ENCODE data around the gene PAQR3. TPM values are rescaled to one million over a fixed set of nuclear protein-coding genes. Genes with fewer than 3 reads are reported as not detected.

Gene PAQR3
- total RNA-seq, 3 donors from 2014 or later, result 13.1 to 25.8 (median 18.7) TPM

GRCh38 chr4:78863991-78864390, 75.2 kb downstream of the PAQR3 start:
- intact Hi-C loops (cut with DNase I; ENCODE audit: low total_unique reads), result no loop called here
- Histone ChIP-seq H3K9me3 (no peaks in the 10 kb centered on the region), H3K4me1 (no peaks in the 10 kb centered on the region), H3K4me3 (no peak overlapping the region), H3K27ac (no peak overlapping the region), H3K36me3 (no peaks in the 10 kb centered on the region), H3K27me3 (no peaks in the 10 kb centered on the region)
- TF ChIP-seq CTCF (IDR thresholded peaks at IDR 0.05), result no peak
- no peak for TF ChIP-seq POLR2AphosphoS5 (IDR thresholded peaks at IDR 0.05)
- TF ChIP-seq POLR2A (IDR thresholded peaks at IDR 0.05), result no peak
- no peak for DNase-seq (ENCODE audit: low spot score in 2 of 2)

- Histone ChIP-seq H3K27ac (no peak overlapping the region), H3K4me3 (no peak overlapping the region), H3K4me1 (no peaks in the 10 kb centered on the region), H3K27me3 (no peaks in the 10 kb centered on the region), H3K9me3 (no peaks in the 10 kb centered on the region), H3K36me3 (no peaks in the 10 kb centered on the region)
- intact Hi-C loops (cut with DNase I; ENCODE audit: low total_unique reads), result no loop called here
- TF ChIP-seq POLR2A (IDR thresholded peaks at IDR 0.05) (no peak), POLR2AphosphoS5 (IDR thresholded peaks at IDR 0.05) (no peak), CTCF (IDR thresholded peaks at IDR 0.05) (no peak)
- no peak for DNase-seq (ENCODE audit: low spot score in 2 of 2)
Measured at GRCh38 chr4:78863254-78863869, 75.9 kb downstream of the PAQR3 start.

- Histone ChIP-seq H3K9me3 (no peaks in the 10 kb centered on the region), H3K27me3 (no peaks in the 10 kb centered on the region), H3K36me3 (no peaks in the 10 kb centered on the region), H3K4me3 (no peak overlapping the region), H3K27ac (no peak overlapping the region), H3K4me1 (no peaks in the 10 kb centered on the region)
- no peak for DNase-seq (ENCODE audit: low spot score in 2 of 2)
- TF ChIP-seq POLR2A (IDR thresholded peaks at IDR 0.05), result no peak
- TF ChIP-seq POLR2AphosphoS5 (IDR thresholded peaks at IDR 0.05), result no peak
- no peak for TF ChIP-seq CTCF (IDR thresholded peaks at IDR 0.05)
- intact Hi-C loops (cut with DNase I; ENCODE audit: low total_unique reads), result no loop called here
Measured at GRCh38 chr4:78862314-78862737, 76.9 kb downstream of the PAQR3 start.

Other genes starting within 250 kb of the PAQR3 start
- 100 to 1,000 TPM in 1 of 3 donors, 10 to 100 TPM in 2; 42.3 to 134 (median 42.4) TPM for gene BMP2K, start 163.1 kb downstream of the PAQR3 start, total RNA-seq

Measured in breast epithelium (tissue), 4 donors.